HUDEP-2 (cell line): ENCODE results near the gene DCAF12.
A peak's percentile ranks its signal among the peaks of the same experiment; 100 is the strongest.

Experiments used
- DNase-seq, 76 experiments: peaks; one replicate each; lab custom pipeline; 2025; ENCODE audit not compliant: unreplicated experiment in 76 of 76; lab: John Stamatoyannopoulos, UW

Gene DCAF12

DNA sequence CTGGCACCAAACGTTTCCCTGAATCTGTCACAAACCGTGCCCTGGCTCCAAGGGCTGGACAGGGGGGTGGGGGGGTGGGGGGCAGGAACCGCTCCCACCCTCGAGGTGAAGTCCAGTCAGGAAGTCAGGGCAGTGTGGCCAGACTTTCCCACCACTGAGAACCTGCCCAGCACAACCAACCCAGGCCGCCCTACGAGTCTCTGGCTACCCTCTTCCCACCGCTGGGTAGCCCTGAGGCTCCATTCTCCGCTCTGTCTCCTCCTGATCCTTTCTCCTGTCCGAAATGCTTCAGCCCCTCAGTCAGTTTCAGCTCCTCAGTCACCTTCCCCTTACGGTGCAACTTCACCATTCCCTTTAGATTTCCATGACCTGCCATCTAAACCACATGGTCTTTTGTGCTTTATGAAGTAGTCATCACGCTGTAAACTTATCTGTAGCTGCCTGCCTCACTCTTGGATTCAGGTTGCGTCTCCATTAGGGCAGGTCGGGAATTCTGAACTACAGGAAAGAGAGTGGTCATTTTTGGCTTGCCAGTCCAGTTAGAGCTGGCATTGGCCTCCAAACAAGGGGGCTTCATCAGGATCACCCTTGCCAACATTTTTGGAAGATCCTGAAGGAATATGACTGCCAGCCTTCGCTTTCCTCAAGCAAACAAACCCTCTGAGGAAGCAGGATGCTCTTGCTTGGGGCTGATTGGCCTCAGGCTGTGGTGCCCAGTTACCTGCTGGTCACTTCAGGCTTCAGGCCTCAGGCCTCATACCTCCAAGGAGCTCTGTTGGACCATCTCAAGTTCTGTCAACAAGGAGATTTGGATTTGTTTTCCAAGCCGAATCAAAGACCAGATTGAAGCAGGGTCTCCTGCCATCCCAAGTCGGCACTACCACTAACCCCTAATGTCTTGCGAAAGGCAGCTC is 794 bp upstream of the DCAF12 start:
- no peak for DNase-seq

DNA sequence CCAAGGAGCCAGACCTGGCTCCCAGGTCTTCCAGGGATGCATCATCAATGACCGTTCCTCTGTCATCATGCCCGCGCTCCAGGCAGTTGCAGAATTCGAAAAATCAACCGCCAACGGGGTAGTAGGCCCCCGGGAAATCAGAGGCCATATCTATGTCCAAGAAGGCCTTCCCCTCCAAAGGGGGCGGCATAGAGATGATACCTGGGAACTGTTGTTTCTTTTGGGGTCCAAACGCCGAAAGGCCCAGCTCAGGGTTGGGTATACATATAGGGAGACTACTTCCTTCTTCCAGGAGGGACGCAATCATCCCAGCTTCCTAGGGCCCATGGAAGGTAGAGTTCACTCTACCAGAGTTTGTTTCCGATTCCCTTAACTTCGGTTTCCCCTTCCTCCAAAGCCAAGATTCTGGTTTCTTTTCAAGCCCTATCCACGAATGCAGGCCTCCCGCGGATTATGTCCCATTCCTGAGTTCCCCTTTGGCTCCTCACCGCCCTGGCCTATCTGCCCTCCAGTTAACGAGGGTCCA is 754 bp downstream of the DCAF12 start:
- peak in 1 of 76 experiments; percentile 10 for DNase-seq

DNA sequence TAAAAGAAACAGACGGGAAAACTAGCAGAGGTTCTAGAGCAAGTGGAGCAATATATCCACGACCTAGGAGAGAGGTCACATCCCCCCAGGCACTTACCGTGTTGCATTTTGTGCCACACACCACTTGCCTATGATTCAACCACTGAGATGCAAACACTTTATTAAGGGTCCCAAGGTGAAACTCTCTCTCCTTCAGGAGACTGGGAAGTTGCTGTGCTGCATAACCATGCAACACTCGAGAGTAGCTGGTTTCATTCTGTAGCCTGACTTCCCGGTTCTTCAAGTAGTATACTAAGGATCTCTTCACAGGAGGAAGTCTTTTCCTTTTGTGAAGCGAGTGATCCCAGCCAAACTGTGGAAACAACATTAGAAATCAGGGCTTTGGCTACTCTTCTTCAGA is 1.6 kb downstream of the DCAF12 start:
- DNase-seq, result no peak

DNA sequence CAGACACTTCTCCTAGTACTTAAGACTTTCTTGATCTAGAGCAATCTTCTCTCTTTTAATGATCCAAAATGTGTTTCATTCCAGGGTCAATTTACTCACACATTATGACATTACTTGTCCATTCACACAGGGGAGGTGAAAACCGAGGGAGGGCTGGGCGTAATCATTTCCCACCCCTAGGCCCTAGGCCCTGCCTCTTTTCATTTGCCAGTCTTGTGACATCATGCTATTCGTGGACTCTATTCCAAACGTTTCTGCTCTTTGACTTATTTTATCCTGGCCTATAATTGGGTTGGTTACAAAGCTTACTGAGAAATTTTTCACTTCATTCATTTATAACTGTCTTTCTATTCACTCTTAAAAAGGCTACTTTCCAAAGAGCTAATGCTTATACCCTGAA is 2.4 kb downstream of the DCAF12 start:
- DNase-seq, result peak in 29 of 76 experiments; percentile 2 to 52 (median 25)

DNA sequence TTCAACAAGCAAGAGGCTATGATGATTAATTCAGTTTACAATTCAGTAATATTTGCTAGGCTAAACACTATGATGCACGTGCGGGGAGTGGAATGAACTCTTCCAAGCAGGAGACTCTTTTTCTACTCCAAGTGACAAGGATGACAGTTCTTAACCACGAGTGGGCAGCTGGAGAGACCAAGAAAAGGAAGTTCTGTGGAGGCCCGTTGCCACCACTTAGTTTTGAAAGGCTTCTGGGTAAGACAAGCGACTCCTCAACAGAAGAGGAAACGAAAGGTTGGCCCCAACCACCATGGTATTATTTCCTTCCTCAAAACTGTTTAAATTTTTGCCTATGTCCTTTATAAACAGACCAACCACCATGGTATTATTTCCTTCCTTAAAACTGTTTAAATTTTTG is 2.8 kb downstream of the DCAF12 start:
- peak in 3 of 76 experiments; percentile 3 to 30 (median 7) for DNase-seq

DNA sequence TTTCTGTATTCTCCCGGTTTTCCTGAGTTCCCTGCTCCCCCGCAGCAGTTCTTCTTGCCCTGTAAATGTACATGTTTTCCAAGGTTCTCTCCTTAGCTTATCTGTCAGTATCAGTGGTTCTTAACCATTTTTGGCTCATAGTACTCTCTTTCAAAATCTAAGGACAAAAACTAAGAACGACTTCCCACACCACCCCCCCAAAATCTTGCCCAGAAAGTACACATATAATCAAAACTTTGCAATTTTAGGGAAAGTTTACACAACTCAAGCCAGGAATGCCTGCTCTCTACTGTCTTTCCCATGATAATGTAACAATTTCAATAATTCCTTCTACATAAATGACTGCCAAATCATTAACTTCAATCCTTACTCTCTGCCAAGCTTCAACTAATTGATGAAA is 4.5 kb downstream of the DCAF12 start:
- DNase-seq, result no peak

DNA sequence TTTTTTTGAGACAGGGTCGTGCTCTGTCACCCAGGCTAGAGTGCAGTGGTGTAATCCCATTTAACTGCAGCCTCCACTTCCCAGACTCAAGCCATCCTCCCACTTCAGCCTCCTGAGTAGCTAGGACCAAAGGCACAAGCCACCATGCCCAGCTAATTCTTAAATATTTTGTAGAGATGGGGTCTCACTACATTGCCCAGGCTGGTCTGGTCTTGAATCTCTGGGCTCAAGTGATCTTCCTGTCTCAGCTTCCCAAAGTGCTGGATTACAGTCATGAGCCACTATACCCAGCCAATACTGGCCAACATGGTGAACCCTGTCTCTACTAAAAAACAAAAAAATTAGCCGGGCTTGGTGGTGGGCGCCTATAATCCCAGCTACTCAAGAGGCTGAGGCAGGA is 6.8 kb downstream of the DCAF12 start:
- no peak for DNase-seq

DNA sequence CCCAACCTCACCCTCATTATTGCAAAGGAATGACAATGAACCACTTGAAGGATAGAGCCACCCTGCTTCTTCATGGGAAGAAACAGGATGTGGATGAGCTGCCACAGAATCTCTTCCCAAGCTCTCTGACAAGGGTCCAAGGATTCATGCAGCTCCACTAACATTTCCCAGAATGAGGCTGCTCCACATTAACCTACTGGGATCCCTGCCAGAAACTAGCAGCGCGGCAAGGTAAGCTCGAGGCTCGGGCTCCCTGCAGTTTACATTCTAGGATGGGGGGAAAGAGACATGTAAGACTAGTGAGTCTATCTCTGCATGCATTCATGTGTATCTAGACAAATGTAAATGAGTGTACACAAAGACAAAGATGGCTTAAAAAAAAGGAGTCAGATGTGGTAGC is 12.1 kb downstream of the DCAF12 start:
- DNase-seq, result no peak

DNA sequence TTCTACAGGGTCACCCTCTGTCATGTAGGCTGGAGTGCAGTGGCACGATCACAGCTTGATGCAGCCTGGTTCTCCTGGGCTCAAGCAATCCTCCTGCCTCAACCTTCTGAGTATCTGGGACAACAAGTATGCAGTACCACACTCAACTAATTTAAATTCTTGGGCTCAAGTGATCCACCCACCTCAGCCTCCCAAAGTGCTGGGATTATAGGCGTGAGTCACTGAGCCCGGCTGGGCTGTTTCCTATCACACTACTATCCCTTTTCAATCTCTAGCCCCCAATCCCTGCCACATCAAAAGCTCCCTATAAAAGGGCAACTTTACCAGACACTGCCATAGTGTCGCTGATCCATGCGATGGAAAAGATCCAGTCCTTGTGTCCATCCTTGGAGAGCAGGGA is 20.4 kb downstream of the DCAF12 start:
- no peak for DNase-seq

DNA sequence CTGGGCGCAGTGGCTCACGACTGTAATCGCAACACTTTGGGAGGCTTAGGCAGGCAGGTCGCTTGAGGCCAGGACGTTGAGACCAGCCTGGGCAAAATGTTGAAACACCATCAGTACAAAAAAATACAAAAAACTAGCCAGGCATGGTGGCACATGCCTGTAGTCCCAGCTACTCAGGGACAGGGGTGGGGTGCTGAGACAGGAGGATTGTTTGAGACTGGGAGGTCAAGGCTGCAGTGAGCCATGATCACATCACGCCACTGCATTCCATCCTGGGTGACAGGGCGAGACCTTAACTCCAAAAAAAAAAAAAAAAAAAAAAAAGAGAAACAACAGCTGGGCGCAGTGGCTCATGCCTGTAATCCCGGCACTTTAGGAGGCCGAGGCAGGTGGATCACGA is 23.7 kb downstream of the DCAF12 start:
- DNase-seq, result no peak

DNA sequence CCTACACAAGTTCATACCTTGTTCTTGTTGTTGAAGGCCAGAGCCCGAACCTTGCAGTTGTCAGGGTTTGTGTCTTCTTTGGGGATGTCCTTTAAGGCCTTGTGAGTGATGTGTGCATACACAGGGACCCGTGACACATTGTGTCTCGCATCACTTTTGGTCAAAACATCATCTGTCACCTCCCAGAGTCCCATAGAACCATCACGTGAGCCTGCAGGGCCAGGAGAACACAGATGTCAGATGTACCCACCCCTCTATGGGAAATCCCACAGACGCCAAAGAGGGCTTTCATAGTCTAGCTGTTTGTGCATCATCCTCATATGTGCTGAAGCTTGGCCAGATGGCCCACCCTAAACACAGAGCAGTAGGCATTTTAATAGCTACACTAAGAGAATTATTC is 28.2 kb downstream of the DCAF12 start:
- DNase-seq, result no peak

DNA sequence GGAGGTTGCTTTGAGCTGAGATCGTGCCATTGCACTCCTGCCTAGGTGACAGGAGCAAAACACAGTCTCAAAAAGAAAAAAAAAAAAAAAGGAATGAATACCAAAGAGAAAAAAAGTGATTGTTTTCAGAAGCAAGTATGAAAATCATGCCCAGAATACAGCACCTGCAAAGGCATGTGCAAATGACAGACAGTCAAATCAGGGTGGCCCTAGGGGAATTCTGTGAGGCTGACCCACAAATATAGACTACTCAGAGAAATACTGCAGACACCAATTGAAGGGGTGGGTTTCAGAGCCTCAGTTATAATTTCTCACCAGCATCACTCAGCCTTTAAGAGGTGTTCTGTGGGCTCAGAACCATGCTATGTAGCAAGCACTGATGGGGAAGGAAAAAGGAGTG is 28.6 kb downstream of the DCAF12 start:
- no peak for DNase-seq

DNA sequence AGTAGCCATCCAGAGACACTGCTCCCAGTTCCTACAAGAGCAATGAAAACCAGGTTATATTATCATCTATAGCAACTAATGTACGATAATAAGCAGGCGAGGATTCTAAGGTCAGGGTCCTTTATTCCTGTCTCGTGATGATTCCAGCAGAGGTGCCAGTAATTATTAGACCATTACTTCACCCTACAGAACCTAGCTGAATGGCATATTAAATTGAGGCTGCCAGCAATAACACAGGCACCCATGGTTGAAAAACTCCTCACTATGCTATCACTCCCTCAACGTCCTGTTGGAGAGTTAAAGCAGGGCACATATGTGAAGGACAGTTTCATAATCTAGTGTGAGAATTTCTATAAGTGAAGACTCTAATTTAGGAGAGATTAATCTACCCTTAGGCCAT is 29.7 kb downstream of the DCAF12 start:
- DNase-seq, result no peak

DNA sequence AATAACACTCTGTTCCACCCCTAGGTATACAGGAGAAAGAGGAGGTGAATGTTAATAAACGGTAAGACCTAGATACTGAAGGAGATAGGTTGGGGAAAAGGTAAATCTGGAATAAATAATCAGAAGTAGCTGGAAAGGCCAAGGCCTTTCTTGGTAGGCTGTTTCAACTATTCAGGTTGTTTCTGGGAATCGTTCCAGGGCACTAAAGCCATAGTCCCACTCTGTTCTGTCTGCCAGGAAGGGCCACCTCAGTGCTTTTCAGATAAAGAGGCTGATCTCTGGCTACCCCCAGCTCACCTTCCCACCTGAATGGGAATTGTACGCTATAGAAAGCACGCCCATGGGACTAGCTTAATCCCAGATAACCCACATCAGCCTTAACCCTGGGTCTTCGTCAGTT is 32.9 kb downstream of the DCAF12 start:
- no peak for DNase-seq

DNA sequence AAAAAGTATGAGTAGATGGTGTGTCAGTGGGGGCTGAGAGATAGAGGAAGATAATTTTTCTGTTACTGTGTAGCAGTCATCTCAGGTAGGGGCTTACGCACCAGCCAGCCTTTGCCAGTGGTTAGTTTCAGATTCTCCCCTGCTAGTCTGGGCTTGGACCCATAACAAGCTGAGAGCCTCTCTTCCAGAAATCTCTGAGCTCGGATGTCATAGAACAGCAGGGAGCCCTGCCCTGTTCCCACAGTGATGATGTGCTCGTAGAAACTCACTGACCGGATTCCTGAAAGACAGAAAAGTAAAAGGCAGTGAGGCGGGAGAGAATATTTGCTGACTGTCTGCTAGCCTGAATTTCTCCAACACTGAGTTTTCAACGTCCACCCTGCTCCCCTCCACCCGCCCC is 37.2 kb downstream of the DCAF12 start:
- DNase-seq, result no peak

DNA sequence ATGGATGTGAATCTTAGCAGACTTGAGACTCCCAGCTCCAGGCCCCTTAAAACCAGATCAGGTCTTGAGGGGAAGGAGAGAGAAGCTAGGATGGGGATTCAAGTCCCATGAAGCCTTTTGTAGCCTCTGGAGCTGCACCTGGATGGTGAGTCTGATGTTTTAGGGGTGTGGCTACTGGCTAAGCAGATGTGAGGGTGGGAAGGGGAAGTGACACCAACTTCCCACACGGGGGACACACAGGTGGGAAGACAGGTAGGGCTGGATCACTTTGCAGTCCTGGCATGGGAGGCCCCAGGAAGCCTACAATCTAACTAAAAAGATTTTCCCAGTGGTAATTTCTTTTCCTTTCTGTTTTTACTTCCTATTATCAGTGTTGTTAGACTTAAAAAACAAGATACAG is 39.1 kb downstream of the DCAF12 start:
- no peak for DNase-seq

DNA sequence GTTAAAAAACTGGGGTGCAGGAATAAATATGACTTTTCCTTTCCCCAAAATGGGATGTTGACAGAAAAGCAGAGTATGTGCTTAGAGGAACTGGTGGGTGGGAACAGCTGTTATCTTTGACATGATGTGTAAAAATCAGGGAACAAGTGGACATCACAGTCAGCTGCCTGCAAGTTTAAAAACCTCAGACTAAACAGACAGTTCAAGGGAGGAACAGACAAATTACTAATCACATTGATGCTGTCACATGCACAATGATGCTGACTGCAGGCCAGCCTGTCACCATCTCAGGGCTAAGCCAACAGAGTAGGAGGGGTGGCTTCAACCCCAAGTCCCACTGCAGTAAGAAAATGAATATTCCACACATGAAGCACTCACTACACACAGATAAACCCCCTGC is 39.6 kb downstream of the DCAF12 start:
- DNase-seq, result no peak

DNA sequence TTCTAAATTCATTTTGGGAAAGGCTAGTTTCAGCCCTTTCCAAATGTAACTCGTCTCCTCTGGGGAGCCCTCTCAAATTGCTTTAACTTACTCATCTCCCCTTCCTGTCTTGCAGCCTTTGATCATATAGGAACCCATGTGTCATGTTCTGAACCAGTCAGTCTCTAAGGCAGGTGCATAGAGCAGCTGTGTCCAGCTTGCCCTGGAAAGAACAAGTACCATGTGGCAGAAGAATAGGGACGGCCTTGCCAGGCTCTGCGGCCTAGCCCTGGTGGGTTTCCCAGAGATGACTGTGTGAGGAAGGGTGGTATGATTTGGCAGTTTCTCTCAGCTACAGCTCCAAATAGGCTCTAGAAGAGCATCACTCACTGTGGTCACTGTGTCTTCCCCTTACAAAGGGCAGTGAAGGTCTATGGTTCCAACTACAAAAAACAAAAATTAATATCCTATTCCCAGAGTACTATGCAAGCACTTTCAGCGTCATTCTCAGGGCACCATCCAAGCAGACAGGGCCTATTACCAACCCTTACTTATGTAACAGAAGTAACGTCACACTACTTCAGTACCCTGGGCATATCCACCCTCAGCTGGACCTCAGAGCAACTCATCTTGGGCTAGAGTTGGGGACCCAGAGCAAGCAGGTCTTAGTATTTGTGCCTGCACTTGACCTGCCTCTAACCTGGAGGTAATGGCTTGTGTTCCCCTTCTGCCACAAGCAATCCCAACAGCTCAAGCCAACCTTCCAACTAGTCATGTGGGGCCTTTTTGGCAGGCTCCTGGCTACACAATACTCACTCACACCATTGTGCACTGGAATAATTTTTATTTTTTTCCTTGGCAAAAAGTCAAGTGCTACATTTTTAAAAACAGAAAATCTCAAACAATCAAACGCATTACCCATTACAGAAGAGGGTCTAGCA is 40.7 kb downstream of the DCAF12 start:
- no peak for DNase-seq

DNA sequence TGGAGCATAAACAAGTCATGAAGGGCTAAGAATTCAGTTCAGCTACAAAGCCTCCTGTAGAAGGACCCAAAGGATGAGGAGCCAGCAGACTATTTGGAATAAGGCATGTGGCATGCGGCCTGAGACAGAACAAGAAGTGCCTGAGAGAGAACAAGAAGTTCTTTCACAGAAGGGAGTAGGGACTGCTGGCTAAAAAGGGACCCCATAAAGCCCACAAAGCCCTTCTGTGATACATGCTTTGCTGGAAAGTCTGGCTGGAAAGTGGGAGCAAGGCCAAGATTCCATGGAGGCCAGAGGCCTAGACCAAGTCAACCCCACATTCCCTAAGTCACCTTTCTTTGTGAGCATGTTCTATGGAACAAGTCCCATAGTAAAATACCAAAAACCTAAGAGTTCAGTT is 41.9 kb downstream of the DCAF12 start:
- no peak for DNase-seq

DNA sequence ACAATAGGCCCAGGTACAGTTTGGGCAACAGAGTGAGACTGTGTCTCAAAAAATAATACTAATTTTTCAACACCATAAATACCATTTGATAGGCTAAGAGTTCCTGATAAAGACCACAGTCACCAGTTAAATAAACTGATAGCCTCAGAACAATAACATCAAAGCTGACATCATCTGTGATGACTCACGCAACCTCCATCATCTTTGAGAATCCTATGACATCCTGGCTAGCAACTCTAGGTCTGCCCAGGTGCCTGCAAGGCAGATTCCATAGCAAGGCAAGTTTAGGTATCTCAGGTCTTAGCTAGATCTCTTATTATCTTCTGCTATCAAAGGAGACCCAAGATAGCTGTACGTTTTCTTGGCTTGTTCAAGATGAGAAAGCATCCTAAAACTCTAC is 47.3 kb downstream of the DCAF12 start:
- no peak for DNase-seq

DNA sequence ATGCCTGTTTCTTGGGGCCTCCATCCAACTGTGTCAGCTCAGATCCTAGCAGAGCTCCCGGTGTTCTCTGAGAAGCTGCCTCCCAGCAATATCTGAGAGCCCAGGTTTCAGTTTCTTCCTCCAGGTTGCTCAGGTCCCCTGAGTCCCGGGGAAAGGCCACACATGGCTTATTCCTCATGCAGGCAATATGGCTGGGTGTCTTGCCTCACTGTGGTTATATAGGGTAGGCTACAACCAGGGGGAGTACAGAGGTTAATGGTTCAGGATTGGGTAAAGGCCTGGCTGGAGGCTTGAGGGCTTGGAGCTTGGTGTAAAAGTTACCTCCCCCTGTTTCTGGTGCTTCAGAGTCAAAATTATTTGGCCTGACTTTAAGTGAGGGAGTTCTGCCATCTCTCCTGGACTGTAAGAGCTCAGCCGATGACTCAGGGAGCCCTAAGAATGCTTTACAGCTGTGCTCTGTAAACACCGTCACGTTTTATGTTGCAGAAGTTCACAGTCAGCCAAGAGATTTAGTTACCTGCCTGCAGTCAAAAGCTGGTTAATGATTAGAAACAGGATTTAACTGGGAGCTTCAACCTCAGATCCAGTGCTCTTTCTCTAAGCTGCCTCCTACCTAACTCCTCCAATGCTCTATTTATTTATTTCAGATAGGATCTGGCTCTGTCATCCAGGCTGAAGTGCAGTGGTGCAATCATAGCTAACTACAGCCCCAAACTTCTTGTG is 53.5 kb downstream of the DCAF12 start:
- DNase-seq, result no peak
